NCI-H187 (cell line): Measurements from ENCODE around the gene SMCO2.

ENCODE experiments used
- DNase-seq, 2 experiments: peaks; one replicate each; lab custom pipeline; 2025; lab: John Stamatoyannopoulos, UW

The SMCO2 gene

DNA sequence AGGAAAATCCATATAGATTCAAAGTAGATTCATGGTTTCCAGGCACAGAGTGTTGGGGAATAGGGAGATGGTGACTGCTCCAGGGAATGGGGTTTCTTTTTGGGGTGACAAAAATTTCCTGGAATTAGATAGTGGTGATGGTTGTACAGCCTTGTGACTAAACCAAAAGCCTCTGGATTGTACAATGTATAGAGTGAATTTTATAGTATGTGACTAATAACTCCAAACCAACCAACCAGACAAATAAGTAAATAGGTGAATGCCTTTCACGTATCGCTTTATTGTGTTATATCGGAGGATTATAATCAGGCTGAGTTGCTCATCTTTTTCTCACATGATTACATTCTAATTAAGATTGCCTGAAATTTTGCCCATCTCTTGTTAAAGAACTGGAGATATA lies 52.8 kb downstream of the SMCO2 start:
- DNase-seq, result no peak

DNA sequence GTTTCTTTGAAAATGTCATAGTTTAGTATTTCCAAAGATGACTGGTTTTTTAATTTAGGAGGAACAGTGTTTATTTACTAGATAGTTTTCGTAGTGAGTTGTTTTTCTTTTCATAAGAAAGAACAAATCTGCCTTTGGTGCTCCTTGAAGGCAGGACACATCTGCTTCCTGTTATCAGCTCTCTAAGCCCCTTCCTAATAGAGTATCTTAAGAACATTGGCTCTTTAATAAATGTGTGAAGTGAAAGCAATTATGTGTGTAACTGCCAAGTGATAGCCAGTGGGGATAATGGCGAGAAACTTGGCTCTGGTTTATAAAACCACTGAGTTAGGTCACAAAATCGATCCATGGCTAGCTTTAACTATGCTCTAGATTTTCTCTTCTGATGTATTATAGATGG lies 54.0 kb downstream of the SMCO2 start:
- DNase-seq, result no peak

DNA sequence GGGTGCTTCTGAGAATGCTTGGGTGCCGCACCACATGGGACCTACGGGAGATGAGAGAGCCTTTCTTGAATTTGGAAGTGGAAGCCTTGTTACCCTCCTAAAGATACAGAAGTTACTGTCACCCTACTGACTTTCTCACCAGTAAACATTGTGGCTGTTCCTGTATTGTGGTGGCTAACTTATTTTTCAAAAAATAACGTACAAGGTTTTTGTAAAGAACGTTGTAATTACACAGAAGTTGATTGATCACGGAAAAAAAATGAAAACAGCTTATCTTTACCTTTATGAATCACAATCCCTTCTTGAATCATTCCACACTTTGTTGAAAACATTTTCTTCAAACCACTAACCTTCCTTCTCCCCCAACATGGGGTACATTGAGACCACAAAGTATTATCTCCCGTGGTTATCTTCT lies 55.5 kb downstream of the SMCO2 start:
- DNase-seq, result no peak

DNA sequence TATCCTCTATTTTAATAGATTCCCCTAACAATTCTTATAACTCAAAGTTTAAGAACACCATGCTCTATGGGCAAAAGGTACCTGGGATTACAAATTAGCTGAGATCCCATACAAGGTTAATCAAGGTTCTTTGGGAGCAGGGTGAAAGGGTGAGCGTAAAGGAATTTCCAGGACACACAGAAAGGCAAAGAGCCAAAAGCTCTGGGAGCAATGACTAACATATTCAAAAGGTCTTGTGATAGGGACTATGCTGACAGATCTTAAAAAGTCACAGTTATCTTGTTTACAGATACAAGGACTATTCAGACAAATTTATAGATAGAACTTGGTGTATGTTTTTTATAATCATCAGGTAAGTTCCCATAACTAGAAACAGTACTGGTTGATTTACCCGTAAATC lies 58.0 kb downstream of the SMCO2 start:
- DNase-seq, result no peak

DNA sequence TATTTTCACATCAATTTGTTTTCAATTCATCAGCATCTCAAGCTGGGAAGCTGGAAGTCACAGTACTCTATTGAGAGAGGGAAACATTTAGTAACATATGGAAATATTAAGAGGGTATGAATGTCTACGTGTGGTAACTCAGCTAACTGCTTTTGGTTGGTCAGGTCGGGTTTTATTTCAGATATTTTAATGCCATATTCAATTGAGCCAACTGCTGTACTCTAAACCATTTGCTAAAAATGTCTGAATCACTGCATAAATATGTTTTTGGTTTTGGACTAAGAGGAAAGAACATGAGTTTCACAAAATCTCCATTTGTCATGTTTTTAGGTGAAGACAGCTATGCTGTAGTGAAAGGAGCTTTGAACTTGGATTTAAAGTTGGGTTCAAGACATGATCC lies 58.6 kb downstream of the SMCO2 start:
- DNase-seq, result no peak

DNA sequence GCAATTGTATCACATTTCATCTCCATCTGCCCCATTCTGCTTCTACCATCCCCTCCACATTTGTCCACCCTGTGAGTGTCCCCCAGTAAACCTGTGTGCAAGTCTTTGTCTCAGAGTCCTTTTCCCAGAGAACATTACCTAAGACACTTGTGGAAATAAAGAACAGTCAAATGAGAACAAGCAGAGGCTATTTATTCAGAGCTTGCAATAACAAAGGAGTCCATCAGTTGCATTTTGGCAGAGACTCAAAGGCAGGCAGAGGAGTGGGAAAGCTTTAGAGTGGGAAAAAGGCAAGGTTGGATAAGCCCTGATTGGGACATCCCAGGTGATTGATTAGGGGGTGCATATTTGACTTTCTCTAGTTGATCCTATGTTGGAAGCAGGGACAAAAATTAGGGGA lies 59.2 kb downstream of the SMCO2 start:
- DNase-seq, result no peak

DNA sequence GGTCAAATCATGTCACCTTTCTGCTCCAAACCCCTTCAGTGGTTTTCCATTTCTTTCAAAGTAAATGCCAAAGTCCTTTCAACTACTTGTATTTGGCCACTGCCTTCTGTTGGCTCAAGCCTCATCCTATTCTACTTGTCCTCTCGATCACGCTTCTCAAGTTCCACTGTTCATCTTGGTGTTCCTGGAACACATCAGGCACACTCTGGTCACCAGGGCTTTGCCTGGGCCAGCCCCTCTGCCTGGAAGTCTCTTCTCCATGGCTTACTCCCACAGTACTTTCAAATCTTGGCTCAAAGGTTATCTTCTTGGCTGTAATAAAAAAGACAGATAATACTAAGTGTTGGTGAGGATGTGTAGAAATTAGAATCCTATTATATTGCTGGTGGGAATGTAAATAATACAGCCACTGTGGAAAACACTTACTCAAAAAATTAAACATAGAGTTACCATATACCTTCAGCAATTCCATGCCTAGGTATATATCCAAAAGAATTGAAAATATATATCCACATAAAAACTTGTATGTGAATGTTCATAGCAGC lies 60.2 kb downstream of the SMCO2 start:
- DNase-seq, result no peak

DNA sequence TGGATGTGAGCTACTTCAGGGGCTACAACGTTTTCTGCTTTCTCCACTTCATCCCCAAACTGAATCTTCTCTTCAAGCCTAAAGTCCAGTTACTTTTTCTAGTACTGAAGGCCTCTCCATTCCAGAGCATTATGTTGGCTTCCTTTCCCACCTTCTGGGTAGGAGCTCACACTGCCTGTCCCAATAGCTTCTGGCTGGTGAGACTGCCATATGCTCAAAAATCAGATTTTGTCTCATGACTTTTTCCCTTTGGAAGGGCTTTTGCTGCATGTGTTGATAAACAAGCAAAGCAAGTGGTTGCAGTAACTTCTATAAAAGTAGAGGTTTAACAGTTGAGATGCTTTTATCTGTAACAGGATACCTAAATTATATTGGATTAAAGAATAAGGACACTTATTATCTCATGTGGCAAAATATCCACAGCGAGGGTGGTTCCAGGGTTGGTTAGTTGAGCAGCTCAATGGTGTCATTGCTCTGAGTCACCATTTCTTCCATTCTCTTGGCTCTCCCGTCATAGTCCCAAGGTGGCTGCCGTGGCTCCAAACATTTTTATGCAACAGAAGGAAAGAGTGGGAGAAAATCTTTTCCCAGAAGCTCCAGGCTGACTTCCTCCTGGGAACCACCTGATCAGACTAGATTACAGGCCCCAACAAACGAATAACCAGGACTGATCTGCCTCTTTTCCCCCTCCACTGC lies 62.3 kb downstream of the SMCO2 start:
- no peak for DNase-seq

DNA sequence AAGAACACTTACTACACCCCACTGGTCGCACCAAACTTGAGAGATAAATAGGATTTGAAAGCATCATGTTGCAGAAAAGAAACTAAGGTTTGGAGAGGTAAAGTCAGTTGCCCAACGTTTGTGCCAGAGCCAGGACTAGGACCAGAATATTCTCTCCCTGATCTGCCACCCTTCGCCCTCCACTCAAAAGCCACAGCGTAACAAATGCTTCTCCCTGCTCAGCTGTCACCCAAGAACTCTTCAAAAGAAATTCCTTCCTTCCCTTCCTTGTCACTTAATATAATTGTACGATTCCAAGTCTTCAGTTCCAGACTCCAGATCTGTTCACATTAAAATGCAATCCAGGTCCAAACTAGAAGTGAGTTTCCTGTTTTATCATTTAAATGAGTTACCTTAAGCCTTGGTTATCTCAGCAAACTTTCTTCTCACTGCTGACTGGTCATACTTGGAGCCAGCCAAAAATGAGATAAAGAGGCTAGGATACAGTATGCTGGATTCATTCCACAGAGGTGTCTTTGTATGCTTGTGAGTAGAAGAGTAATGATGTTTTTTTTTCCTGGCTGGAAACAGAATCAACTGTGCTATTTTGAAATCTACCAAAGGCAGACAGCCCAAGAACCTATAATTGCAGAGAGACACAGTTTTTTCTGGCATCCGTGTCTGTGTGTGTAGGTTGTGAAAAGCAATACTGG lies 64.6 kb downstream of the SMCO2 start:
- no peak for DNase-seq

DNA sequence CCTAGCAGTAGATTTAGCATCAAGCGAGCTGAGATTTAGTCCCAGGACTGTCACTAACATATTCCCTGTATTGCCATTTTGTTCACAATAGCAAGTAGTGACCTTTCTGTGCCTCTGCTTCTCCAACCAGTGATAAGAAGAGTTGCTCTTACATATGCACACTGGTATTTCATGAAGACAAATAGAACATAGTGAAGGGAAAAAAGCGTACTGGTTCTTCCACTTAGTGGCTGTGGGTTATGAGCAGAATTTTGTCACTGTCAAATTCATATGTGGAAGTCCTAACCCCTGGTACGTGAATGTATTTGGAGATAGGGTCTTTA lies 65.1 kb downstream of the SMCO2 start:
- no peak for DNase-seq

DNA sequence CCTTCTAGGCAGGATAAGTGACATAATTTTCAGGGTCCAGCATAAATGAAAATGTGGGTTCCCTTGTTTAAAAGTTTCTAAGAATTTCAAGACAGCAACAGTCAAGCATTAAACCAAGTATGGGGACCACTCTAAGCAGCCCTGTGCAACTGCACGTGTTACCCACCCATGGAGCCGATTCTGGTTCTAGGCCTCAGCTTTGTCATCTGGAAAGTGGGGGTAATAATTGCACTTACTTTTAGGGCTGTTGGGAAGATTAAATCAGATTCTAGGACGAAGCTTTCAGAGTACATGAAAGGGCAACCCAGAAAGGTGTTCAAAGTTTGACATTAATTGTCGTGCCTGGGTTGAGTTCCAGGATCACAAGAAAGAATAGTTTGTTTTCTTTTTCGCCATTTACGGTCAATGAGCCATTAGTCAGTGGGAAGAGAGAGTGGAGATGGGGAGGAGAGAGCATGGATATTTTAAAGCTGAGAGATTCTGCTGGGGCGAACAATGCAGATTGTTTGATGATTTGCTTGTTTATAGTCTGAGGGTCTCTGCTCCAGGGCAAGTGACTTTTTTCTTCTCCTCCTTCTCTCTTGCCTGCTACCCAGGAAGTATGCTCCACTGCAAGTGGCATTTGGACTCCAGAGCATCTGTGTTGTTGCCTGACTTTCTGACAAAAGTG lies 66.8 kb downstream of the SMCO2 start:
- no peak for DNase-seq

DNA sequence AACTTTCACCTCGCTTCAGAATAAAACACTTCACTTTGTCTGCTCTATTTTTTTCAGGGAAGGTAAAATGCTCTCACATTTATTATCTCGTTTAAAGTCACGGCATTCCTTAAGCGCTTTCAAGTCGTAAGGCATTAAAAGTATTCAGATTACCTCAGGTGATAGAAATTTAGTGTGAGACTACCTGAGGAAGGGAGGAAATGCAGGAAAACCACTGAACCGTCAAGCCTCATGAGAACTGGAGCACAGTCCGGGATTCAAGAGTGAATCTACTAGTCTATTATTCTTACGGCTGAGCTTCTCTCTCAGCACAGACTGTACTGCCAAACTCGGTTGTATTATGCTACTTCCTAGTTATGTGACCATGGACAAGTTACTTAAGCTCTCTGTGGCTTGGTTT lies 69.1 kb downstream of the SMCO2 start:
- no peak for DNase-seq

DNA sequence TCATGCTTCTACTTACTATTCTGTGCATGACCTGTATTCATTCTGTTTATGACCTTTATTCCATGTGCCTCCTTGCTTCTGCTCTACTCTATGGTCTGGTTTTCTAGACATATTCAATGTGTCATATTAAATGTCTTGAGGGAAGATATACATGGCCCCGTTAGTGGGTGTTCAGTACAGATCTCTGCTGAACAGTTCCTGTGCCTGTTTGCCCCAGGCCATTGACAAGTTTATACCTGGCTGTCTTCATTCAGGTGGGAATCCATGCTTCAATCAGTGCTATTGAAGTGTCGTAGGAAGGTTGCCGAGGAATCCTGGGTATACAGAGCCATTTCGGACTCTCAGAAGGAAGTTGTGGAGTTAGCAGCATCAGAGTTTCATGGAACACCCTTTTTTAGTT lies 70.1 kb downstream of the SMCO2 start:
- DNase-seq, result no peak

DNA sequence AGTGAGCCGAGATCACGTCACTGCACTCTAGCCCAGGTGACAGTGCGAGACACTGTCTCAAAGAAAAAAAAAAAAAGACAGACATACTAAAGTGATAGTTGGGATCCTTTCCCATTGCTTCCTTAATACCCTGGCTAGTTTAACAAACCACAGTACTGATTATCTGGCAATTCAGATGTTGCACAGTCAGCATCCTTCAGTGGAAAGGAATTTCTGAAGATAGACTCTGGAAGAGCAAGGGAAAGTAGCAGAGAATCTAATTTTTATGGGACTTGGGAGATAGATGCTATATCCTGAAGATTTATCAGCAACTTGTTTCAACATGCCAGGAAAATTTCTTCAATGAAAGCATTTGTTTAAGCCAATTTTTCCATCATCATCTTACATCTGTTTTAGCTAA lies 71.0 kb downstream of the SMCO2 start:
- DNase-seq, result no peak

DNA sequence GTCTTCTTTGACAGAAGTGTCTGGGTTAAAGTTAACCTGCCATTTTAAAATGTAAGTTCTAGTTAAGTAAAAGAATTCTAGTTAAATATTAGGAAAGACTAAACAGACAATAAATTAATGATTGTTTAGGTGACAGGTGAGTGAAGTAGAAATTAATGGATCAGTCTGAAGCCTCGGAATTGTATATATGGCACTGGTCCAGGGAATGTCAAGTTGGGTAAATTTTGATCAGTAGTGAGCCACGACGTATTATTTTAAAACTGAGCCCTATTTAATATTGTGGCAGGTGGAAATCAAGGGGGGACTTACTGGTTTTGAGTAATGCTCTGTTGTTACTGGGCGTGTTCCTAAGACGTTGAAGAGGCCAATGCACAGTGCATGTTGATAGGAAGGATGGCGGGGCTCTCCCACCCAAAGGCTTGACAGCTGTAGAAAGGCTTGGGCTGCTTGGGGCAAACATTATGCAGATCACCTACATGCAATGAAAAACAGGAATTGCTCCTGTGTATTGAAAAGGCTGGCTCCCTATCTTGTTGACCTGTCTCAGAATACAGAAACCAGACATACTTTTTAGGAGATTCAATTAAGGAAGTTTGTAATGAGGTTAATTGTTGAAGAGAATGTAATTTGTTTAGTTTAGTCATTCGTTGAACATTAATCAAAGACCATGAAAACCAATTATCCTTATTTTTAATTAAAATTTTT lies 71.6 kb downstream of the SMCO2 start:
- no peak for DNase-seq

DNA sequence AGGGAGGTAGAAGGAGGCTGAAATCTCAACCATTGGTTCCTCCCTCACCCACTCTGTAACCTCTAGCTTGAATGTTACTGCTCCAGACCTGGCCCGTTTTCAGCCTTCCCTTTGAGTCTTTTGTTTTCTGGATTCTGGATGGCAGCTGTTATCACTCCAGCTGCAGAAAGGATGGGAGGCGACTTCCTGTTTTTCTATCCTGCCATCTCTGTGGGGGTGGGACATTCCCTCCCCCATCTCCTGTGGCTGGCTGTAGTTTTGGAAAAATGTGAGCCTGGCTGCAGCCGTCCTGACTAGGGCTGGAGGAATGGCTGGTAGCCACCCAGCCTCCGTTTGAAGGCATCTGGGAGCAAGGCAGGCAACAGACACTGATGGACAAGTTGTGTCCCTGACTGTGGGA lies 74.5 kb downstream of the SMCO2 start:
- no peak for DNase-seq

DNA sequence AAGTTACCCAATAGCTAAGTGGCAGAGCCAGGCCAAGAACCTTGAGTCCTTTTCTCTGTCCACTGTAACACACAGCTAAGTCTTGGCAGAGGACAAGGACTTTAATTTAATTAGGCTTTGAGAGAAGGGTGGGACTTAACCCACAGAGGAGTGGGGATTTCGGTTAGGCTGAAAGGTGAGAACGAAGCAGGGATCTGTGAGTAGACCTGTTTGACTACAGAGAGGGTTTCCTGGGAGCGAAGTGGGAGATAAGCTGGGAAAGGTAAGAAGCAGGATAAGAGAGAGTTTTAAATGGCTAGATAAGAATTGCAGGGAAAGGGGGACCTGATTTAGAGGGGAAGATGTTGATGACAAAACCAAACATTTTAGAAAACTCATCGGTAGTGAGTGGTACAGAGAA lies 75.4 kb downstream of the SMCO2 start:
- no peak for DNase-seq

DNA sequence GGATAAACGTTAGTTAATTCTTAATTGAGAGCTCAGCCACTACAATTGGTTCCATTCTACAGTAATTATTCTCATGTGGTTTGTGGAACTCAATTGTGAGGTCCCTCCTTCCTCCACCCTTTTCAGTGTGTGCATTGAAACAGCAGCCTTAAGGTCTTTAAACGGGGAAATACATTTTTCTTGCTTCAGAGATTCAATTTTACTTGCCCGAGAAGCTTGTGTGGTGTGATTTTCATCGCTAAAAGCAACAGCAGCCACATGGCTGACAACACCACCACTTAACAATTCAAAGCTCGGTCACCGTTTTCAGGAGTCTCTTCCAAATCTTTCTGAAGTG lies 76.7 kb downstream of the SMCO2 start:
- DNase-seq, result no peak

DNA sequence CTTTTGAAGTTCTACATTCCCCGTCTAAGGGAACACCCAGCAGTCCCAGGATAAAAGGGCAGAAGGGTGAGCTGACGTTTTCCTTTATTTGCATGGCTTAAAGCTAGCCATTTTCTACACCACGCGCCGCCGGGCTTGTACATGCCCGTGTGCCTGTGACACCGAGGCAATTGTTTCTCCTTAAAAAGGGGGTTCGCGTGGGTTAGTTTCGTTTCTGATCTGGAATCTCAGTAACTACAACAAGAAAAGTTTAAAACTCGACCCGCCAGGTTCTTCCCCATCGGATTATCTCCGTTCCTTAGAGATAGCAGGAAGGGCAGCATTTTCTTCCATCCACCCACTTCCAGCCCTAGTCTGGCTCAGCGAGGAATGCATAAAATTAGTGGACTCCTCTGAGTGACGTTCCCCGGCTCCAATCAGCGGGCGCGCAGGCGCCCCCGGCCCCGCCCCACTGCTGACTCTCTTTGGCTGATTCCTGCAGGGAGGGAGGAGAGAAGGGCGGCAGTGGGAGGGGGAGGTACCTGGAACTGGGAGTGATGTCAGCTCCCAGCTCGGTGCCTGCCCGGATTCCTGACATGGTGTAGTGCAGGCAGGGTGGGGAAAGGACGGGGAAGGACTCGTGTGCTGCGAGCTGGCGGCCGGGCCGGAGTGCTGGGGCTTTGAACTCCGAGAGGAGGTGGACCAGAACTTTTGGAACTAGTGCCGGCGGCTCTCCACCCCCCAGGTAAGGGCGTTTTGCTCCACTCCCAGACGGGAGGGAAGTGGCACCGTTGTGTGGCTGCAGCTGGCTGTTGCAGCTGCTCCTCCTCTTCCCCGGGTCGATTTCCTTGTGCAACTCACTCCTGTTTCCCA lies 77.3 kb downstream of the SMCO2 start, which contains the start of gene PPFIBP1:
TSS of gene PPFIBP1 (plus strand) at position 565 of the 852 bp plus-strand sequence. CDS start 109,191 bp downstream, outside the sequence.
- peak; percentile 85 to 95 for DNase-seq

DNA sequence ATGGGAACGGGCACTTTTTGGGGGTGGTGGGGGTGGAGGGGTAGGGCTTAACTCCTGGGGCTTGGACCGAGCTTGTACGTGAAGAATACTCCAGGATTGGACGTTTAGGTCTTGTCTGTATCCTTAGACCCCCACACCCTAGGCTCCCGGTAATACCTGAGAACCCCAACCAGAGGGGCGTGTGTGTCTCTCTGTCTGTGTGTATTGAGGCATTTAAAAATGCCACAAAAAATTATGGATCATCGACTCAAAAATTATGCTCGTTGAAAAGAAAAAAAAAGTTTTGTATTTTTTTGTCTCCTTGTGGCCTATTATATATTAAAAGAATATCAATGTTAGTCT lies 77.9 kb downstream of the SMCO2 start:
- DNase-seq, result no peak

DNA sequence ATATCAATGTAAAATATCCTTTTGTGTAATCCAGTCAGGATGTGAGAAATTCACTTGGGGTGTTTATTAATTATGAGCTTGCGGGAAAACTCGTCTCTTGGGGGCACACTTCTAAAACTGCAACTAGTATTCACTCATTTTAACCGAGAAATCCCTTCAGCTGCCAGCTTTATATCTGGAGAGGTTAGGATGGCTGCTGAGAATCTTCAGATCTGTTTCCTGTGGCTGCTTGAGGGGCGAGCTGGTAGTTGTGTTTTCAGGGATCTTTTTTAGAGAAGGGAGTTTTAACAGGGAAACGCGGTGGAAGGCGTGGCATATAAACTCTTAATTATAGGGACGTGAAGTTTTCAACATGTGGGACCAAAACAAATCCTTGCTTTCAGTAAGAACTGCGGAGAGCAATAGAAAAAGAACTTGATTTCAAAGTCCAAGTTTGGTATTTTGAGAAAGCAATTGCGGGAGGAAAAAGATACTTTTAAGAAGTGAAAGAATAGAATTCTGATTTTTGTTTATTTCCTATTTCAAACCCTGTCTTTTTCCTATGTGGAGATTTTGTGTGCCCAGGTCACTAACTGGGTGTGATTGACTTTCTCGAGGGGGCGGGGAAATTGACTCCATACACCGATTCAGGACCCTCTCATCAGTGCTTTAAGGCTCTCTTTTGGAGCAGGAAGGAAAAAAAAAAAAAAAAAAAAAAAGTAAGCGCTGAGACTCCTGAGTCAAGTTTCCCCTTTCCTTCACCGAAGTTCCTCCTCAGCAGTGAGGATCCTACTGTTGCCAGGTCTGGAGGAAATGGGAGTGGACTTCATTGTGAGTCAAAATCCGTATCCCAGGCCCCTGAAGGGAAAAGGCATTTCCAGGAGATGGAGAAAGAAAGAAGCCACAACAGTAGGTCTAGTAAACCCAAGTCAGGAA lies 78.6 kb downstream of the SMCO2 start:
- DNase-seq, result no peak
